Mesothelial cell of epicardium (in vitro differentiated cells): ENCODE results near the gene RASSF3. TPM values are rescaled to one million over a fixed set of nuclear protein-coding genes. Genes with fewer than 3 reads are reported as not detected.
"Not testable (repeated sequence)": the region's sequence is repeated elsewhere in the genome, so short reads cannot be mapped to it uniquely, and the experiment has no call there.

ENCODE experiments used
- DNase-seq, 2 experiments: peaks; one replicate each; pipeline ENCODE4 v3.0.0; 2021; ENCODE audit warnings: low spot score in 2 of 2; ENCODE audit not compliant: unreplicated experiment in 2 of 2
- H3K27ac Mint-ChIP-seq: 2 replicates; pipeline ENCODE4 v1.8.0; 2021; ENCODE audit warnings: mixed read lengths
- H3K27me3 Mint-ChIP-seq: 2 replicates; pipeline ENCODE4 v1.8.0; 2021; ENCODE audit warnings: low read depth, mixed read lengths
- H3K36me3 Mint-ChIP-seq: 2 replicates; pipeline ENCODE4 v1.8.0; 2021; ENCODE audit warnings: mixed read lengths
- H3K4me1 Mint-ChIP-seq: 2 replicates; pipeline ENCODE4 v1.8.0; 2021; ENCODE audit warnings: mixed read lengths
- H3K4me3 Mint-ChIP-seq: 2 replicates; pipeline ENCODE4 v1.8.0; 2021; ENCODE audit warnings: mild to moderate bottlenecking, moderate library complexity, mixed read lengths
- H3K9me3 Mint-ChIP-seq: 2 replicates; pipeline ENCODE4 v1.8.0; 2021; ENCODE audit warnings: mixed read lengths
- total RNA-seq: library from RNA; stranded (reverse); gene quantifications from 3 replicates; pipeline ENCODE4 v1.2.1, GENCODE V29; 2021
- TF ChIP-seq, protein P1 (sequence below): fragments of 200-600 bp; sonication (generic); IDR thresholded peaks from one replicate; pipeline ENCODE4 v1.5.0; 2021; ENCODE audit warnings: antibody characterized with exemption; ENCODE audit not compliant: unreplicated experiment

Gene RASSF3
- total RNA-seq, 1 donor from 2014 or later = 16.3 TPM

DNA sequence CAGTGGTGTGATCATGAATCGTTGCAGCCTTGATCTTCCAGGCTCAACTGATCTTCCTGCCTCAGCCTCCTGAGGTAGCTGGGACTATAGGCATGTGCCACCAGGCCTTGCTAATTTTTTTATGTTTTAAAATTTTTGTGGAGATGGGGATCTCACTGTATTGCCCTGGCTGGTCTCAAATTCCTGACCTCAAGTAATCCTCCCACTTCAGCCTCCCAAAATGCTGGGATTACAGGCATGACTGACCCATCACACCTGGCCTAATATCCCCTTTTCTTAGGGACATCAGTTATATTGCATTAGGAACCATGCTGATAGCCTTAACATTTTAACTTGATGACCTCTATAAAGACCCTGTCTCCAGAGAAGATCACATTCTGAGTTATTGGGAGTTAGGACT lies 42.8 kb downstream of the RASSF3 start:
- Mint-ChIP-seq H3K27me3 (no peaks in the 10 kb centered on the region), H3K9me3 (no peaks in the 10 kb centered on the region), H3K36me3 (no peaks in the 10 kb centered on the region), H3K4me3 (no peak overlapping the region), H3K27ac (no peak overlapping the region), H3K4me1 (peaks cover 15% of the 10 kb centered on the region)
- TF ChIP-seq, protein P1, sequence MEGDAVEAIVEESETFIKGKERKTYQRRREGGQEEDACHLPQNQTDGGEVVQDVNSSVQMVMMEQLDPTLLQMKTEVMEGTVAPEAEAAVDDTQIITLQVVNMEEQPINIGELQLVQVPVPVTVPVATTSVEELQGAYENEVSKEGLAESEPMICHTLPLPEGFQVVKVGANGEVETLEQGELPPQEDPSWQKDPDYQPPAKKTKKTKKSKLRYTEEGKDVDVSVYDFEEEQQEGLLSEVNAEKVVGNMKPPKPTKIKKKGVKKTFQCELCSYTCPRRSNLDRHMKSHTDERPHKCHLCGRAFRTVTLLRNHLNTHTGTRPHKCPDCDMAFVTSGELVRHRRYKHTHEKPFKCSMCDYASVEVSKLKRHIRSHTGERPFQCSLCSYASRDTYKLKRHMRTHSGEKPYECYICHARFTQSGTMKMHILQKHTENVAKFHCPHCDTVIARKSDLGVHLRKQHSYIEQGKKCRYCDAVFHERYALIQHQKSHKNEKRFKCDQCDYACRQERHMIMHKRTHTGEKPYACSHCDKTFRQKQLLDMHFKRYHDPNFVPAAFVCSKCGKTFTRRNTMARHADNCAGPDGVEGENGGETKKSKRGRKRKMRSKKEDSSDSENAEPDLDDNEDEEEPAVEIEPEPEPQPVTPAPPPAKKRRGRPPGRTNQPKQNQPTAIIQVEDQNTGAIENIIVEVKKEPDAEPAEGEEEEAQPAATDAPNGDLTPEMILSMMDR = no peak
- no peak for DNase-seq

GRCh38 chr12:64653907-64654306 lies 43.6 kb downstream of the RASSF3 start:
- not testable (repeated sequence) for H3K27me3 Mint-ChIP-seq, DNase-seq, H3K36me3 Mint-ChIP-seq, H3K4me3 Mint-ChIP-seq, H3K27ac Mint-ChIP-seq, H3K9me3 Mint-ChIP-seq
- H3K4me1 Mint-ChIP-seq = peaks cover 15% of the 10 kb centered on the region

DNA sequence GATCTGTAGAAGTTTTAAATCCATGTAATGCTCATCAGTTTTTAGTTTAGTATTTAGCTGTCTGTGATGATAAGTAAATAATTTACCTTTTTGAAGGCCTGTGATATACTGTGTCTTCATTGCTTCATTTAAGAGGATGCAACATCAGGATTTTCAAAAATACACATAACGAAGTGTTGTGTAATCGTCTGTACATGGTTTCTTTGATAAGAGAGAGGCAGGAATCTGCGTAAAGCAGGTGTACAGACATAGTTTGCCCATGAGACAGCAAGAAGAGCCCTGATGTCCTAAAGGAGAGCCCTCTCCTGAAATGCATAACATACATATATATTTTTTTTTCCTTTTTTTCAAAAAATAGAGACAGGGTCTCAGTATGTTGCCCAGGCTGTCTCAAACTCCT lies 44.8 kb downstream of the RASSF3 start:
- no peak overlapping the region for H3K27ac Mint-ChIP-seq
- H3K4me1 Mint-ChIP-seq = peaks cover 15% of the 10 kb centered on the region
- H3K4me3 Mint-ChIP-seq = no peak overlapping the region
- no peak for DNase-seq
- no peaks in the 10 kb centered on the region for H3K27me3 Mint-ChIP-seq
- no peaks in the 10 kb centered on the region for H3K9me3 Mint-ChIP-seq
- no peaks in the 10 kb centered on the region for H3K36me3 Mint-ChIP-seq
- TF ChIP-seq, protein P1 = no peak

- DNase-seq = no peak
- Mint-ChIP-seq H3K9me3 (no peaks in the 10 kb centered on the region), H3K27me3 (no peaks in the 10 kb centered on the region), H3K4me1 (peaks cover 12% of the 10 kb centered on the region), H3K27ac (no peak overlapping the region), H3K4me3 (no peak overlapping the region), H3K36me3 (no peaks in the 10 kb centered on the region)
- TF ChIP-seq, protein P1 = no peak
These were observed 46.1 kb downstream of the RASSF3 start for GRCh38 chr12:64656429-64656828.

GRCh38 chr12:64658892-64659481 lies 48.7 kb downstream of the RASSF3 start:
- Mint-ChIP-seq H3K36me3 (no peaks in the 10 kb centered on the region), H3K27ac (no peak overlapping the region), H3K9me3 (no peaks in the 10 kb centered on the region), H3K4me3 (no peak overlapping the region), H3K4me1 (peaks cover 17% of the 10 kb centered on the region), H3K27me3 (no peaks in the 10 kb centered on the region)
- TF ChIP-seq, protein P1 = no peak
- no peak for DNase-seq

DNA sequence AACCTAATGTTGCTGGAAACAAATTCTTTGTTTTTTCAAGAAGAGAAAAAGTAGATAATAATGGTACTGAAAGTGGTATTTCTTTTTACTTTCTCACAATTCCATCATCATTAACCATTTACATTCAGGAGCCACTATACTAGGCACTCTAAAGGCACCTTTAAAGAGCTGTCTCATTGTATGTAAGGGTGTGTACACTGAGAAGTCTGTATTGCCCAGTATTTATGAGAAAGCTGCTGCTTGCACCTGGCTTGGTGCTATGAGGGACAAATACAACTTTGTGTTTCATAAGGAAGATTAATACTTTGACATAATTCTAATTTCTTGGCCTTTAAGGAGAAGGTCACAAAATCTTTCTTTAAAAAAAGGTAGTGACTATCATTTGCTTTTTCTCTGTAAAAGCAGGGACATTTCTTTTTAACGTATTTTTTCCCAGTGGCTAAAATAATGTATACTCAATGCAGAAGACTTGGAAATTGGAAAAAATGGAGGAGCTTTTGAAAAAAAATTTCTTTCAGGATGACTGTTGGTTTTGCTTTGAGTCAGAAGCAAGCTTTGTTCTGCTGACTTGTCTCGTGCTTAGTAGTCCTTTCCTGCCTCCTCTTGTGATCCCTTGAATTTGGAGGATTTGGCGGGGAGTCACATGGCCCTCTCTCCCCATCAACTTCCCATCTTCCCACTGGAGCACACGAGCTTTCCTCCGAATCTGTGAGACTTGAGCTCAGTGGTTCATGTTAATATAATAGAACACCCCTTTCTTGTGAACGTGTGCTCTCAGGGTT lies 50.1 kb downstream of the RASSF3 start:
- no peak overlapping the region for H3K4me3 Mint-ChIP-seq
- H3K9me3 Mint-ChIP-seq = no peaks in the 10 kb centered on the region
- H3K27ac Mint-ChIP-seq = no peak overlapping the region
- no peaks in the 10 kb centered on the region for H3K36me3 Mint-ChIP-seq
- no peaks in the 10 kb centered on the region for H3K27me3 Mint-ChIP-seq
- TF ChIP-seq, protein P1 = no peak
- H3K4me1 Mint-ChIP-seq = peaks cover 13% of the 10 kb centered on the region
- DNase-seq = no peak
